HepG2 (cell line): ENCODE results near the gene RRAS. TPM values are rescaled to one million over a fixed set of nuclear protein-coding genes. Genes with fewer than 3 reads are reported as not detected.

ENCODE experiments used
- ATAC-seq: fragments of 200-7000 bp; cut with Tn5 transposase; 3 replicates; pipeline ENCODE4 v1.9.1; 2020; ENCODE audit warnings: mild to moderate bottlenecking, moderate library complexity
- BruUV-seq: library from RNA; stranded (reverse); fragments of 400-500 nt; replicated peaks from 2 replicates; lab custom pipeline; 2021; lab: Mats Ljungman, UMichigan
- CTCF ChIA-PET: fragments of 300-600 bp; formaldehyde crosslinking; extraction: SDS; loops from one replicate; lab custom pipeline; 2021; ENCODE audit warnings: low total read pairs, inconsistent platforms, low intra/inter-chr PET ratio; lab: Yijun Ruan, JAX
- POLR2A ChIA-PET: fragments of 350-600 bp; sonication (Branson Sonifier 250); formaldehyde crosslinking; loops from one replicate; lab custom pipeline; 2020; ENCODE audit warnings: antibody characterized with exemption, inconsistent platforms; lab: Yijun Ruan, JAX
- DNase-seq: peaks from one replicate; pipeline ENCODE4 v3.0.0-alpha.2; 2015; ENCODE audit warnings: low spot score
- FAIRE-seq: peaks from 3 replicates; lab custom pipeline; 2011; peaks lifted over from hg19 to GRCh38; lab: Jason Lieb, UNC
- H2AFZ ChIP-seq: one replicate; pipeline ENCODE4 v1.6.1; 2011; ENCODE audit warnings: low read length, inconsistent platforms
- H3K27ac ChIP-seq: fragments of 300-600 bp; 3 replicates; pipeline ENCODE4 v1.8.0; 2011; ENCODE audit warnings: mixed run types, mild to moderate bottlenecking, mixed read lengths, low read length, inconsistent platforms; ENCODE audit not compliant: insufficient read depth; ENCODE audit errors: extremely low read length
- H3K27me3 ChIP-seq, 2 experiments: fragments of 200-600 bp in 1 of 2; 2 replicates in 1 of 2; 3 replicates in 1 of 2; pipeline versions ENCODE4 v1.6.0 to v1.8.0; 2011; ENCODE audit warnings: low read length in 2 of 2, mild to moderate bottlenecking in 2 of 2, moderate library complexity in 2 of 2, inconsistent platforms in 1 of 2; ENCODE audit not compliant: insufficient read depth in 2 of 2, control insufficient read depth in 1 of 2
- H3K36me3 ChIP-seq, 2 experiments: fragments of 200-600 bp in 1 of 2; replicated peaks in 1 of 2; 2 replicates in 1 of 2; 3 replicates in 1 of 2; pipeline versions ENCODE4 v1.5.1 to v1.8.0; 2011; ENCODE audit warnings: low read length in 2 of 2, inconsistent platforms in 1 of 2; ENCODE audit not compliant: insufficient read depth in 2 of 2, control insufficient read depth in 1 of 2
- H3K4me1 ChIP-seq: 2 replicates; pipeline ENCODE4 v1.5.1; 2012; ENCODE audit warnings: low read length, inconsistent platforms; ENCODE audit not compliant: insufficient read depth
- H3K4me2 ChIP-seq: 2 replicates; pipeline ENCODE4 v1.6.0; 2011; ENCODE audit warnings: low read depth, low read length, inconsistent platforms
- H3K4me3 ChIP-seq, 3 experiments: fragments of 200-600 bp in 1 of 3; sonication (generic), shearing (Covaris generic) in 1 of 3; replicated peaks in 1 of 3; 2 replicates each; pipeline ENCODE4 v1.5.1; 2011 to 2016; ENCODE audit warnings: low read length in 3 of 3, inconsistent platforms in 2 of 3, low read depth in 2 of 3, mild to moderate bottlenecking in 2 of 3, control low read depth in 1 of 3, mixed read lengths in 1 of 3; ENCODE audit not compliant: insufficient read depth in 1 of 3
- H3K79me2 ChIP-seq: one replicate; pipeline ENCODE4 v1.6.1; 2011; ENCODE audit warnings: low read length, inconsistent platforms; ENCODE audit not compliant: insufficient read depth
- H3K9ac ChIP-seq: 2 replicates; pipeline ENCODE4 v1.6.0; 2011; ENCODE audit warnings: mild to moderate bottlenecking, low read depth, low read length, inconsistent platforms; ENCODE audit not compliant: insufficient read depth
- H3K9me3 ChIP-seq: 2 replicates; pipeline ENCODE4 v1.5.1; 2012; ENCODE audit warnings: mild to moderate bottlenecking, low read length
- H4K20me1 ChIP-seq: 2 replicates; pipeline ENCODE4 v1.6.0; 2011; ENCODE audit warnings: inconsistent platforms, mild to moderate bottlenecking, low read length, moderate library complexity; ENCODE audit not compliant: insufficient read depth
- AGO2 ChIP-seq: fragments of 200-400 bp; formaldehyde crosslinking; optimal IDR thresholded peaks from 2 replicates; pipeline ENCODE3; 2017; ENCODE audit warnings: mild to moderate bottlenecking, low read depth, low read length, moderate library complexity
- FOXP4 ChIP-seq: sonication (generic); formaldehyde crosslinking; IDR thresholded peaks from 2 replicates; pipeline ENCODE4 v1.4.0; 2020; ENCODE audit warnings: missing genetic modification reagents
- RBFOX2 ChIP-seq: fragments of 200-400 bp; formaldehyde crosslinking; IDR thresholded peaks from 2 replicates; pipeline ENCODE4 v1.6.1; 2017; ENCODE audit warnings: low read depth, mild to moderate bottlenecking, low read length
- WGBS: methylation state at CpG from one replicate; pipeline ENCODE4 v1.1.6; 2017; ENCODE audit warnings: low lambda C conversion rate; 5-methylcytosine and 5-hydroxymethylcytosine counted together
- in situ Hi-C: cut with HindIII; loops from 2 replicates; pipeline ENCODE4 v1.10.0; 2017; ENCODE audit warnings: low pct_unique_long_range_greater_than_20kb; ENCODE audit not compliant: extremely low pct_ligation_motif_present
- intact Hi-C: fragments of 100-400 bp; cut with micrococcal nuclease; formaldehyde crosslinking; loops from one replicate; pipeline ENCODE4 v1.10.0; 2022; ENCODE audit not compliant: unreplicated experiment
- polyA plus RNA-seq, 8 experiments: library from polyadenylated mRNA; depleted of rRNA in 3 of 8; stranded (reverse) in 7 of 8; unstranded in 1 of 8; fragments of >200 nt; fragmentation: Illumina TruSeq in 4 of 8; extraction: Trizol in 4 of 8; gene quantifications; 2 replicates each; pipeline versions ENCODE4 v1.2.1 to v1.2.3, GENCODE V29; 2011 to 2016; ENCODE audit warnings: low read depth in 4 of 8, missing spikeins in 1 of 8, mixed read lengths in 1 of 8; ENCODE audit not compliant: insufficient read depth in 1 of 8
- total RNA-seq, 5 experiments: library from RNA; depleted of rRNA; stranded (reverse); fragments of >200 nt; fragmentation: Illumina TruSeq; extraction: Trizol; gene quantifications; 2 replicates each; pipeline ENCODE4 v1.2.3, GENCODE V29; 2016; ENCODE audit warnings: low read depth in 1 of 5

The RRAS gene
- total and polyA plus RNA-seq, 2 of the 13 experiments (the other 11 are each of a cell fraction or from before 2014, with no cell fraction given): 1.5 to 12.0 TPM

- intact Hi-C loops (no loop called here), in situ Hi-C loops (loop anchor here (10.0 kb wide), 1 partner anchor 79 kb away; the partner anchor contains the start of gene PRMT1)
- H3K27me3 ChIP-seq: no peaks in the 10 kb centered on the region
- peaks cover 15% of the 10 kb centered on the region for H3K79me2 ChIP-seq
- H3K9ac ChIP-seq: no peak overlapping the region
- peaks cover 16% of the 10 kb centered on the region for H3K4me1 ChIP-seq
- 98% methylated on average over 24 of the region's 32 CpGs for WGBS
- no peak overlapping the region for H3K4me3 ChIP-seq
- no peak overlapping the region for H3K27ac ChIP-seq
- ChIA-PET CTCF (no interaction called here), POLR2A (interaction anchor here (0.9 kb wide), 1 partner anchor 46 kb away, joined by 4 read pairs; the partner anchor contains the start of gene SCAF1)
- H3K4me2 ChIP-seq: no peak overlapping the region
- peaks cover 6 to 35% of the 10 kb centered on the region in 2 experiments; a peak in 4 of 5 replicates for H3K36me3 ChIP-seq
- ATAC-seq: no peak
- no peak for FAIRE-seq
- H3K9me3 ChIP-seq: no peaks in the 10 kb centered on the region
- BruUV-seq: no TSS peak
- TF ChIP-seq AGO2 (peak; percentile 58), FOXP4 (CRISPR knock-in tag) (no peak), RBFOX2 (peak; percentile 62; the same call in 1 of the 2 replicates)
- no peak overlapping the region for H2AFZ ChIP-seq
- 0 out of 2 replicates have a peak, but pooled peaks cover 5% of the 10 kb centered on the region for H4K20me1 ChIP-seq
- no peak for DNase-seq
Measured at GRCh38 chr19:49595819-49596404, 44.0 kb downstream of the RRAS start.
